ENCODE data around the gene MED15.
"Not testable (repeated sequence)": the region's sequence is repeated elsewhere in the genome, so short reads cannot be mapped to it uniquely, and the experiment has no call there.

The MED15 gene

DNA sequence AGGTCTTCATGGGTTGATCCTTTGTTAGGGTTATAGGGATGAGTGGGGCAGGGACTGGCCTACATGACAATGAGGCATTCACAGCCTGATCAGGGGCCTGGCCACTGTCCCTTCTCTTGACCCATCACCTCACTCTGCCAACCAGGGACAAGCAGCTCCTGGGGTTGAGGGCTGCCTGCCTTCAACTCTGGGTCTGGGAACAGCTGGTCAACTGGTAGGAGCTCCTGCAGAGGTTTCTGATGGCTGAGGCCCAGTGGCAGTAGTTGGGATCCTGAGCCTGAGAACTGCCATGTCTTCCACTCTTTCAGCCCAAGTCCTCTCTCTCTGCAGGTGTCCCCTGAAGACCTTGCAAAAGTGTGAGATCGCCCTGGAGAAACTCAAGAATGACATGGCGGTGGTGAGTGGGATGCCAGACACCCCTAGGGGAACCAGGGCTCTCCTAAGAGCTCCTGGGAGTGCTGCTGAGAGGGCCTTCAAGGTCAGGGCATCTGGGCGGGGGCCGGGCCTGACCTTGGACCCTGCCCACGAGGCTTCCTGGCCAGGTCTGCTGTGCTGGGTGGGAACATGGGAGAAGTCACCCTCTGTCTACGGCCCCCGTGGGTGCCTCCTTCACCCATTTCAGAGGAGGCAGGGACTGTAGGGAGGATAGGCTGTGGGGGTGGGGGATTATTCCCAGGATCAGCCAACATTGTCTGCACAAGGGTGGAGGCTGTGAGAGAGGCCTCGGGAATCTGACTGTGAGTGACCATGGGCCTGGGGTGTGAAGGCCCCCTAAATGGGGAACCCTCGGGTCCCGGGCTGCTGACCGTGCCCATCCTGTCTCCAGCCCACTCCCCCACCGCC lies 76.8 kb downstream of the MED15 start:
- DNase-seq (ENCODE audit: low spot score) = no peak

DNA sequence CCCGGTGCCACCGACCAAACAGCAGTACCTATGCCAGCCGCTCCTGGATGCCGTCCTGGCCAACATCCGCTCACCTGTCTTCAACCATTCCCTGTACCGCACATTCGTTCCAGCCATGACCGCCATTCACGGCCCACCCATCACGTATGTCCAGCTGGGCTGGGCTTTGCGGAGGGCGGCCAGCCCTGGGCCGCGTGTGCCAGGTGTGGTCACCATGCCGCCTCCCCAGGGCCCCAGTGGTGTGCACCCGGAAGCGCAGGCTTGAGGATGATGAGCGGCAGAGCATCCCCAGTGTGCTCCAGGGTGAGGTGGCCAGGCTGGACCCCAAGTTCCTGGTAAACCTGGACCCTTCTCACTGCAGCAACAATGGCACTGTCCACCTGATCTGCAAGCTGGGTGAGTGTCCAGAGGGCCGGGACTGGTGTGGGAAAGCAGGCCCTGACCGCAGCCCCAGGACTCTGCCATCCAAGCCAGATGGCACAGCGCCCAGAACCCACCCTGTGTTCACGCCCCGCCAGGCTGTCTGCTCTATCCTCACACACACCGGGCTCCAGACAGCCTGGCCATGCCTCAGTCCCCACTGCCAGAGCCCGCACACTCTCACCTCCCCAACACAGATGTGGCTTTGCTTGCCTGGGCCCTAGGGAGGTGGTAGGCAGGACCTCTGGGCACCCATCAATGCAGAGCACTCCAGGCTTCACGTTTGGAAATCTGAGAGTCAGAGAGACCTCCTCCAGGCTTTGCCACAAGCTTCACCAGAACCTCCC lies 77.6 kb downstream of the MED15 start:
- no peak for DNase-seq (ENCODE audit: low spot score)

GRCh38 chr22:20585639-20586402 lies 78.4 kb downstream of the MED15 start:
- DNase-seq (ENCODE audit: low spot score) = no peak

- no peak for DNase-seq (ENCODE audit: low spot score)
Measured at GRCh38 chr22:20586403-20586745, 79.0 kb downstream of the MED15 start.

DNA sequence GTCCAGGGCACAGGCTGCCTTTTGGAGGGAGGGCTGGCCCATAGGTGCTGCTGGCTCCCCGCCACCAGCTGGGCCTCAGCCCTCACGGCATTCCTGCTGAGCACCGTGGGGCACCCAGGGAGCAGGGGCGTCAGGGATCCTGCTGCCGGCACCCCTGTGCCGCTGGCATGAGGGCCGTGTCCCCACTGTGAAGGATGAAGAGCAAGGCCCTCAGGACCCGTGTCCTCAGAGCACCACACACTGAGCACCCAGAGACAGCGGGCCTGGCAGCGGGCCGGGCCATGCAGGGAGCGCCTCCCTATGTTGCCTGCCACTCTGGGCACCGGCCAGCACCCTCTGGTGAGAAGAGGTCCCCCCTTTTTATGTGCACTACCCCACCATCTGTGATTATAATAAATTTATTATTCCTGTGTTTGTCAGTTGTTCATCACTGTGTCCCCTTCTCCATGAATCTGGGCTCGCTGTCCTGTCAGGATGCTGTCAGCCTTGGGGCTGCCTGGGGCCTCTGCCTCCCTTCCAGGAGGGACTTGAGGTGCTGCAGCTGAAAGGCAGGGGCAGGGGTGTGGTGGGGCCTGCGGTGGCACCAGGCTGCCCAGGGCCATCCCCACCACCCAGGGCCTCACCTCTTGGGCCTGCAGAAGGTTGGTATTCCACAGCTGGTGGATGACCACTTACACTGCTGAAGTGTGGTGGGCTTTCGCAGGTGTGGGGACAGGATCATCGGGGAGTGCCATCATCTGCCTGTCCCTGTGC lies 80.0 kb downstream of the MED15 start:
- no peak for DNase-seq (ENCODE audit: low spot score)

DNA sequence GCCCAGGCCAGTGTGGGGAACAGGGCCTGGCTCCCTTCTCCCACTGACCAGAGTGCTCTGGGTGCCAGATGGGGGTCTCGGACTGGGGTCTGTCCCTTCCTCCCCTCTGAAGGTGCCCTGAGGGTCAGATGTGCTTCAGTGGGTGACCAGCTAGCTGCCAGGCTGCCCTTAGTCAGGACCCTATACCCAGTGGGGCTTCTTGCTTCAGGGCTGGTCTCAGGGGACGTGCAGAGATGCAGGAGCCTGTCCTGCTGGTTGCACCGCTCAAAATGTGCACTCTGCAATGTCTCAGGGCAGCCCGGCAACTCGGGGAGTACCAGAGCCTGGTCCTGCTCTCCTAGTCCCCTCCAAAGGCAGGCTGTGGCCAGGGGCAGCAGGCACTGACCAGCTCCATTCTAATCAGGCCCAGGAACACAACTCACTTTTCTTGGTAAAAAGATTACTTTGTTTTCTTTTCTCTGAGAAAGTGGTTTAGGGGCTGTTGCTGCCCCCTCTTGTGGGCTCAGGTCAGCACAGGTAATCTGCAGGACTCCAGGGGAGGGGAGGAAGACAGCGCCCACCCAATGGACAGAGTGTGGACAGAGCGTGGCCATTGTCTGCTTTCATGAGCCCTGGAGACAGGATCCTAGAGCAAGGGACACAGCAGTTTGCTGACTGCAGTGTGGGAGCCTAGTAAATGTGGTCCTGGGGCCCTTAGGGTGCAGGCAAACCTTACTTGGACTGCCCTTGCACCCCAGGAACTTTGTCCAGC lies 80.9 kb downstream of the MED15 start:
- DNase-seq (ENCODE audit: low spot score) = no peak

- DNase-seq (ENCODE audit: low spot score) = no peak
Measured at GRCh38 chr22:20588843-20589581, 81.6 kb downstream of the MED15 start.

DNA sequence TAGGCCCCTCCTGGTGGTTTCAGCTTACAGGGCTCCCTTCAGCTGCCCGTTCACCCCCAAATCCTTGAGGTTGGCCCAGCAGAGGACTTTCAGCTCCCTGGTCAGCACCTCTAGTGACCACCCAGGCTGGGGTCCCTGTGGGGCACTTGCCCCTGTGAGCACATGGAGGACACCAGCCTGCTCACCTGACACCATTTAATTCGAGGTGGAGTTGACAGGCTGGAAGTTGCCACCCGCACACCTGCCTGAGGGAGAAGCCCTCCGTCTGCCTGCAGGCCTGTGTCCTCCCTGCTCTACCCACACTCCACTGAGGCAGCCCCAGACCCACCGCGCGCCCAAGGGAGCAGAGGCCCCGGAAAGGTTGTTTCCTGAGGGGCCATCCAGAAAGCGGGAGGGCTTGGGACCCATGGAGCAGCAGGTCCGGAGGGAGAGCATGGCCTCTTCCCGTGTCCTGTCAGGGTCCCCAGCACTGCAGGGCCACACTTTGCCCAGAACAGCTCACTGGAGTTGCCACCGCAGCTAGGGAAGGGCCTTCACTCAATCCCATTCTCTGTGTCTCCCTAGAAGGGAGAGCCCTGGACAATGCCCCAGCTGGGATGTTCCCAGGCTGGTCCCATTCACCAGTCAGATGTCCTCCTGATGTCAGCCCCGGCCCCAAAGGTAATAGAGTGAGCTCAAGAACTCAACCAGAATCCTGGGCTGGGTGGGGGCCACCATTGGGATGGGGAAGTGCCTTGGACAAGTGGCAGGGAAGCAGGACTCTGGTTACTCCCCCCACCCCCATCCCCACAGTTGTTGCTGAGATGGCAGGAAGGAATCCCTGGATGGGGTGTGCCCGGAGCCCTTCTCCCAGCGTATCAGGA lies 82.4 kb downstream of the MED15 start:
- DNase-seq (ENCODE audit: low spot score) = no peak

DNA sequence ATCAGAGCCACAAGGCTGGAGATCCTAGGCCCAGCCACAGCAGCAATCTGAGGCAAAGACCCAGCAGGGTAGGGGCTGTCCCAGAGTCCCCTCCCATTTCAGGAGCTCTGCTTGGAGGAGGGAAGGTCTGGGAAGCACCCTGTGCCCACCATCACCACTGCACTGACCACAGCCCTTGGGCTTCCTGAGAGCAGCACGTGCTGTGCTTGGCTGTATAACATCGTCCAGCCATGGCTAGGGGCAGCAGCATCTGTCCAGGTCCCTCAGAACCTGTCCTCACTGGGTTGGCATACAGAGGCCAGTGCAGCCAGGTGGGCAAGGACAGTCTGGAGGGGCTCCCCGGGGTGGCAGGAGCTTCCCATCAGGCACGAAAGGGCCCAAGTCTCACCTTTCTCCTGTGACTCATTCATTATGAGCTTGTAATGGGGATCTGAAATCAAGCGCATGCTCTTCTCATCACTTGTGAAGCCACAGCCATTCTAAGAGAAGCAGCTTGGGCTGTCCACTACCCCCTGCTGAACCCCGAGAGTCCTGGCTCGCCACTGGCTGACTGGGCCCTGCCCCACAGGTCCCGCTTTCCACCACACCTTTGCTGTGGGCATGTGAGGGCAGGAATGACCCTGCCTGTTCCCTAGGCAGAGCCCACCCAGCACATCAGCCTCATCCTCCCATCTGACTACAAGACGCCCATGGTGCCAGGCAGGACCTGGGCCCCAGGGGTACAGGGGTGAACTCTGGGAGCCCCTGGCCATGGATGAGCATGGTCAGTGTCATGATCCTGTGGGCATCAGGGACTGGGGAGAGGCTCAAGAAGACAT lies 83.3 kb downstream of the MED15 start:
- DNase-seq (ENCODE audit: low spot score) = no peak

DNA sequence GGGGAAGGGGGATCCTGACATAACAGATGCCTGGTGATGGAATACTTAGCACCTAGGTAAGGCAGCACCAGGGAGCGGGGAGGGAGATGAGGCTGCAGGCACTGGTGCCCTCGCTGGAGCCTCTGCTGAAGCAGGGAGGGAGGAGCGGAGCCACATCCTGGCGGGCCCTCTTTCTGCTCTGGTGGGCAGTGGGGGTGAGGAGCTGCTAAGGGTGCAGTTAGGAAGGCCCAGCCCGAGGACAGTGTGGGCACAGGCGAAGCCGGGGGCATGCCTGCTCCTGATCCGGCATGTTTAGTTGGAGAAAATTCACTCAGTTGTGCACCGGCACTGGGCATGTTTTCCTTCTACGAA lies 83.9 kb downstream of the MED15 start:
- no peak for DNase-seq (ENCODE audit: low spot score)

DNA sequence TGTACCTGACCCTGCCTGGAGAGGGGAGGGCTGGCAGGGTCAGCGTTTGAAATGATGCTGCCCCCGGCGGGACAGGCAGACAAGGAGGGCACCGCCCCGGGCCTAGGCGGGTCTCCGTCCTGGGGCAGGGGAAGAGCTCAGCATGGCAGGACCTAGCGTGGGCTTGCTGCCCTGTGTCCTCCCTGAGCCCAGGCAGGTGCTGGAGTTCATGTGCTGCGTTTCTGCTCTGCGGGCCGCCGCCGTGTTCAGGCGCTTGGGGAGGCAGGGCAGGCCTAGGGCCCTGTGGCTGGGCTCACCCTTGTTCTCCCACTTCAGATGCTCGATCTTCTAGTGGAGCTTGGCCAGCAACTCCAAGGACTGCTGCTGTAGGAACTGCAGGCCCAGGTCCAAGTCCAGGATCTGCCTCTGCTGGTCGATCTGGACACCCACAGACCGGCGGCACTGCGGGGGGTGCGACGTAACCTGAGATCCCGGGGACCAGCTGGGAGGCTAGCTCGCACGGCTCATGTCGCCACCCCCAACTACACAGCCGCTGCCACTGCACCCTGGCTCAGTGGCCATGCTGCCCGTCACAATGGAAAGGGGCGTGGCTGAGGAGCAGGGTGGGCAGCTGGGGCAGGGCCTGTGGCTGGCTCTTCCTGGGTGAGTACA lies 84.4 kb downstream of the MED15 start:
- no peak for DNase-seq (ENCODE audit: low spot score)

- DNase-seq (ENCODE audit: low spot score) = not testable (repeated sequence)
Measured at GRCh38 chr22:20594038-20594437, 86.6 kb downstream of the MED15 start.

GRCh38 chr22:20594486-20594885 lies 87.1 kb downstream of the MED15 start:
- not testable (repeated sequence) for DNase-seq (ENCODE audit: low spot score)

DNA sequence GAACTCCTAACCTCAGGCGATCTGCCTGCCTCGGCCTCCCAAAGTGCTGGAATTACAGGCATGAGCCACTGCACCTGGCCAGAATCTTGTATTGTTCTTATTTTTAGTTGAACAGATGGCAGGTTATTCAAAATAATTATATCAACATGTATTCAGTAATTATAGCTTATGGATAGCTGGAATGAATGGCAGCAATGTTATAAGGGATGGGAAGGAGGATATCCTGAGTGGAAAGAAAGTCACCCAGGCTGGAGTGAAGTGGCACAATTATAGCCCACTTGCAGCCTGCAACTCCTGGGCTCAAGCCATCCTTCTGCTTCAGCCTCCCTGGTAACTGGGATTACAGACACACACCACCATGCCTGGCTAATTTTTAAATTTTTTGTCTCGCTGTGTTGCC lies 88.1 kb downstream of the MED15 start:
- DNase-seq (ENCODE audit: low spot score) = no peak

GRCh38 chr22:20599117-20599516 lies 91.7 kb downstream of the MED15 start:
- DNase-seq (ENCODE audit: low spot score) = no peak

DNA sequence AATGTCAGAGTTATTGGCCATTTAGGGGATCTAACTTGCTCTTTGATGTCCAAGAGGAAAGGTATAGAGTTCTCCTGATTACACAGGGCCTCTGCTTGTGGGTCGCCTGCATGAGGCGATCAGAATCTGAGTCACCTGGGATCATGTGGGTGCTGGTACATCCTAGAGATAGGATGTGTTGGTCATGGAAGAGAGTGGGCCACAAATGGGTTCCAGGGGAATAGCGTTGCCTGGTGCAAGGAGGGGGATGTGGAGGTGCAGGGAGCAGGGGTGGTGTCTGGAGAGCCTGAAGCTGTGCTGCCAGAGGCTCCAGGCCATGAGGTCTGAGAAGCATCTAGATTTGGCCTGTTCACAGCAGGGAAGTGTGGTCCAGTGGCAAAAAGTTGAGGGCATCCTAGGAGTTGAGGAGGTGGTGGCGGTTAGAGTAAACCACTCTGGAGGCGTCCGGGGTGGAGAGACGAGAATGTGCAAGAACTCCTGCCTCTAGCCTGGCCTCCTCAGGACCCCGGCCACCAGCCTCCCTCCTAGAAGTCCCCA lies 92.8 kb downstream of the MED15 start:
- DNase-seq (ENCODE audit: low spot score) = no peak

GRCh38 chr22:20601308-20601707 lies 93.9 kb downstream of the MED15 start:
- no peak for DNase-seq (ENCODE audit: low spot score)

DNA sequence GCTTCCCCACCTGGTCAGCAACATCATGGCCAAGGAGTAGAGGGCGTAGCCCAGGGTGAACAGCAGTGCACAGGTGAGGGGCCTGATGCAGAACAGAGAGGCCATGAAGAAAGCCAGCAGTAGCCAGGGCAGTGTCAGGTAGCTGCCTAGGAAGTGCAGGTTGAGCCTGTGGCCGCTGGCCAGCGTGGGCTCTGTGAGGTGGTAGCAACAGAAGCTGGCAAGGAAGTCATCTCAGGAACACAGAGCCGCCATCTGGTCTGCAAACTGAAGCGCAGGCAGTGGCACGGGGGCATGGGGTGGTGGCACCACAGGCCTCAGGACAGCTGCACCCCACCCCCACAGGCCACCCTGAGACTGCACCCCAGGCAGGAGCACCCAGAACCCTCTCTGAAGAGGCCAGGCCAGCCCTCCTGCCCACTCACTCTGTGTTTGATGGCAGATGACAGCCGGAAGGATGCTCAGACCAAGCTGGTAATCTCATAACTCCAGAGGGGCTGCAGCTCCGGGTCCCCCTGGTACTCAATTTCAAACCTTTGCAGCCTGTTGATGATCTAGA lies 95.3 kb downstream of the MED15 start:
- no peak for DNase-seq (ENCODE audit: low spot score)
